GM12892 (cell line): Measurements from ENCODE around the gene WWOX.

Source experiments
- POLR2A ChIP-seq: IDR thresholded peaks from 2 replicates; pipeline ENCODE4 v1.6.1; 2011; ENCODE audit warnings: low read depth, low read length, control low read depth
- POLR2AphosphoS5 ChIP-seq: IDR thresholded peaks from 2 replicates; pipeline ENCODE4 v1.6.1; 2011; ENCODE audit warnings: low read depth, low read length, control low read depth

GRCh38 chr16:79104567-79104966, 1005.1 kb downstream of the WWOX start:
- TF ChIP-seq POLR2A (no peak), POLR2AphosphoS5 (no peak)
